ENCODE measurements around the gene GPC1. TPM values are rescaled to one million over a fixed set of nuclear protein-coding genes. Genes with fewer than 3 reads are reported as not detected.

GPC1 gene
- total RNA-seq, 3 donors from 2014 or later: 13.8 to 56.3 (median 21.0) TPM

DNA sequence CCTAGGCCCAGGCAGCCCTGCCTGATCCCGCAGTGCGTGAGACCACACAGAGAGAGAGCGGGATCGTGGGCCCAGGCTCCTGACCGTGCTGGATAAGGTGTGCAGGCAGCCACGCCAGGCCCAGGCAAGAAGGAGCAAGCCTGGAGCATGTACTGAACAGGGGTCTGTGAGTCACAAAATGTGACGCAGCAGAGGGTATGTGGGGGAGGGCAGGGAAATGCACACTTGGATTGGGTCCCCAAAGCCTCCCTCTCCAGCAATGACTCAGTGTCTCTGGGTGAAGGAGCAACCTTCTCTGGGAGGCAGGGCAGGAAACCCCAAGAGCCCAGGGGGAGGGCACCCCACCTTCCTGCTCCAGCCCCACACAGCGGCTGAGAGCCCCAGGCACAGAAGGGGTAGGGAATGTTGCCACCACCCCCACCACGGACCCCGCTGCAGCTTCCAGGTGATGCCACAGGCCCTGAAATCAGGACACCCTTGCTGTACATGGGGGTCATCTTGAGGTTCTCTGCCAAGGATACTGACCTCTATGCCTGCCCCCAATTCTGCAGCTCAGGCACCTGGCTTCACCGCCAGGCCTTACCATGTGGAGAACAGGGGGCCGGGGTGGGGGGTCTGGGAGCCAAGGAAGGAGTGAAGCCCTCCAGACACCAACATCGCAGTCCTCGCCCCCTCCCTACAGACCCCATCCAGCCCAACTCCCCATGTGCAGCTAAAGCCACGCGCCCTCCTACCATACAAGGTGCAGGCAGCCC lies 1.3 kb upstream of the GPC1 start:
- Histone ChIP-seq H3K4me1 (peaks cover 13 to 16% of the 10 kb centered on the region in 2 donors), H3K27ac (peak overlapping the region; percentile 88 to 91), H3K27me3 (no peaks in the 10 kb centered on the region), H3K4me3 (peak overlapping the region; percentile 67 to 90 (median 73)), H3K36me3 (no peaks in the 10 kb centered on the region), H3K9me3 (no peaks in the 10 kb centered on the region)
- peak; percentile 52 to 53 for DNase-seq (ENCODE audit: low spot score in 2 of 2)
- intact Hi-C loops (cut with DNase I; ENCODE audit: low total_unique reads): no loop called here
- no peak for TF ChIP-seq POLR2A (IDR thresholded peaks at IDR 0.05)
- no peak for TF ChIP-seq POLR2AphosphoS5 (IDR thresholded peaks at IDR 0.05)
- TF ChIP-seq, protein P1, sequence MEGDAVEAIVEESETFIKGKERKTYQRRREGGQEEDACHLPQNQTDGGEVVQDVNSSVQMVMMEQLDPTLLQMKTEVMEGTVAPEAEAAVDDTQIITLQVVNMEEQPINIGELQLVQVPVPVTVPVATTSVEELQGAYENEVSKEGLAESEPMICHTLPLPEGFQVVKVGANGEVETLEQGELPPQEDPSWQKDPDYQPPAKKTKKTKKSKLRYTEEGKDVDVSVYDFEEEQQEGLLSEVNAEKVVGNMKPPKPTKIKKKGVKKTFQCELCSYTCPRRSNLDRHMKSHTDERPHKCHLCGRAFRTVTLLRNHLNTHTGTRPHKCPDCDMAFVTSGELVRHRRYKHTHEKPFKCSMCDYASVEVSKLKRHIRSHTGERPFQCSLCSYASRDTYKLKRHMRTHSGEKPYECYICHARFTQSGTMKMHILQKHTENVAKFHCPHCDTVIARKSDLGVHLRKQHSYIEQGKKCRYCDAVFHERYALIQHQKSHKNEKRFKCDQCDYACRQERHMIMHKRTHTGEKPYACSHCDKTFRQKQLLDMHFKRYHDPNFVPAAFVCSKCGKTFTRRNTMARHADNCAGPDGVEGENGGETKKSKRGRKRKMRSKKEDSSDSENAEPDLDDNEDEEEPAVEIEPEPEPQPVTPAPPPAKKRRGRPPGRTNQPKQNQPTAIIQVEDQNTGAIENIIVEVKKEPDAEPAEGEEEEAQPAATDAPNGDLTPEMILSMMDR (IDR thresholded peaks at IDR 0.05): no peak

DNA sequence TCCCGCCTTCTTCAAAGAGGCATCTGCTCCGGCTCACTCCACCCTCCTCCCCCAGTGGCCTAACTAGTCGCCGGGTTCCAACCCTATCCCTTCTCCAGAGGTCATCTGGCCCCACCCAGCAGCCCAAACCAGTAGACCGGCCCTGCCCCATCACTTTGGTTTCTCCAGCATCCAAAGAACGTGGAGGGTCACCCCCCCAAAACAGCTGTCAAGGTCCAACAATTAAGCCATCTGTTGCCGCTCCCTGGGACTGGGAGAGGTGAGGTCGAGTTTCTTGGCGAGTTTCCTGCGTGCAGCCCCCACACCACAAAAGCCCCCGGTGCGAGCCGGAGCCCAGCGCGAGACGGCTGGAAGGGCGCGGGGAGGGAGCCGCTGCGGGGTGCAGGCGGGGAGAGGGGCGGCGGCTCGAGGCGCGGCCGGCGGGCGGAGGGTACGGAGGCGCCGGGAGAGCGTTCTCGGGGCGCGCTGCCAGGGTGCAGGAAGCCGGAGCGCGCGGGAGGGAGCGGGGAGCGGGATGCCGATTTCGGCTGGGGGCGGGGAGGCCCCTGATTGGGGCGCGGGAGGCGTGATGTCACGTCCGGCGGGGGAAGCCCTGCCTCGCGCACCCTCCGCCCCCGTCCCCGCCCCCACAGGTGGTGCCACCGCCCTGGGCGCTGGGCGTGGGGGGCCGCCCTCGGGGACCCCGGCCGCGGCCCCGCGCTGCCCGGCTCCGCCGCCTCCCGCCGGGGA lies 571 bp upstream of the GPC1 start:
- H3K27me3 ChIP-seq: no peaks in the 10 kb centered on the region
- peak overlapping the region; percentile 67 to 90 (median 73) for H3K4me3 ChIP-seq
- peak; percentile 83 to 89 for DNase-seq (ENCODE audit: low spot score in 2 of 2)
- H3K9me3 ChIP-seq: no peaks in the 10 kb centered on the region
- peak in 1 of 3 donors; percentile 9 for TF ChIP-seq POLR2AphosphoS5 (IDR thresholded peaks at IDR 0.05)
- TF ChIP-seq, protein P1 (IDR thresholded peaks at IDR 0.05): no peak
- peaks cover 13 to 16% of the 10 kb centered on the region in 2 donors for H3K4me1 ChIP-seq
- H3K36me3 ChIP-seq: no peaks in the 10 kb centered on the region
- intact Hi-C loops (cut with DNase I; ENCODE audit: low total_unique reads): loop anchor here (5.0 kb wide), 1 partner anchor 203 kb away; no protein-coding TSS in a partner anchor
- peak overlapping the region; percentile 88 to 91 for H3K27ac ChIP-seq

DNA sequence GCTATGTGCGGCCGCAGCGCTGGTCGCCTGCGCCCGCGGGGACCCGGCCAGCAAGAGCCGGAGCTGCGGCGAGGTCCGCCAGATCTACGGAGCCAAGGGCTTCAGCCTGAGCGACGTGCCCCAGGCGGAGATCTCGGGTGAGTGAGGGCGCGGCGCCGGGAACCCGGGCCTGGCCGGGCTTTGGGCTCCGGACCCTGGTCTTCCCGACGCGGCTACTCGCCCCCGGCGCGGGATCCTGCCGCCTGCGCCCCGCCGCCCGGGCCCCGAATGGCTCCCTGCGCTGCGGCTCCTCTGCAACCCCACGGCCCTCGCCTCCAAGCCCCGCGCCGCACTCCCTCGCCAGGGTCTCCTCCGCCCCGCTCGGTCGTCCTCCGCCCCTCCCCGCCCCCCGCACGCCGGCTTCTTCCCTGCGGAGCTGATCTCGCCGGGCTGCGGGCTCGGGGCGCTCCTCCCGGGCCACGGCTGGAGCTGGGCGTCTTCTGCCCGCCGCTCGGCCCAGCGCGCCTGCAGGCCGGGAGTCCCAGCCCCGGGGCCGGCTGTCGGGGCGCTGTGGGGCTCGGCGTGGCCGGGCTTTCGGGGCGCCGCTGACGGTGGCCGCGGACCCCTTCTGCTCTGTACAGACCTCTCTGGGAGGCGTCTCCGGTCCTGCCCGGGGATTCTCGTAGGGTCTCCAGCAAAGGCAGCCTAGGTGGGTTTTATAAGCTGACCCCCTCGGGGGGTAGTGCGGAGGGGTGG lies 652 bp downstream of the GPC1 start:
- H3K4me3 ChIP-seq: peak overlapping the region; percentile 67 to 90 (median 73)
- no peaks in the 10 kb centered on the region for H3K36me3 ChIP-seq
- TF ChIP-seq POLR2AphosphoS5 (IDR thresholded peaks at IDR 0.05): no peak
- TF ChIP-seq POLR2A (IDR thresholded peaks at IDR 0.05): no peak
- TF ChIP-seq, protein P1 (IDR thresholded peaks at IDR 0.05): no peak
- H3K4me1 ChIP-seq: peaks cover 13 to 16% of the 10 kb centered on the region in 2 donors
- no peaks in the 10 kb centered on the region for H3K27me3 ChIP-seq
- intact Hi-C loops (cut with DNase I; ENCODE audit: low total_unique reads): loop anchor here (5.0 kb wide), 1 partner anchor 204 kb away; no protein-coding TSS in a partner anchor
- H3K27ac ChIP-seq: peak overlapping the region; percentile 88 to 91
- H3K9me3 ChIP-seq: no peaks in the 10 kb centered on the region
- DNase-seq (ENCODE audit: low spot score in 2 of 2): no peak

DNA sequence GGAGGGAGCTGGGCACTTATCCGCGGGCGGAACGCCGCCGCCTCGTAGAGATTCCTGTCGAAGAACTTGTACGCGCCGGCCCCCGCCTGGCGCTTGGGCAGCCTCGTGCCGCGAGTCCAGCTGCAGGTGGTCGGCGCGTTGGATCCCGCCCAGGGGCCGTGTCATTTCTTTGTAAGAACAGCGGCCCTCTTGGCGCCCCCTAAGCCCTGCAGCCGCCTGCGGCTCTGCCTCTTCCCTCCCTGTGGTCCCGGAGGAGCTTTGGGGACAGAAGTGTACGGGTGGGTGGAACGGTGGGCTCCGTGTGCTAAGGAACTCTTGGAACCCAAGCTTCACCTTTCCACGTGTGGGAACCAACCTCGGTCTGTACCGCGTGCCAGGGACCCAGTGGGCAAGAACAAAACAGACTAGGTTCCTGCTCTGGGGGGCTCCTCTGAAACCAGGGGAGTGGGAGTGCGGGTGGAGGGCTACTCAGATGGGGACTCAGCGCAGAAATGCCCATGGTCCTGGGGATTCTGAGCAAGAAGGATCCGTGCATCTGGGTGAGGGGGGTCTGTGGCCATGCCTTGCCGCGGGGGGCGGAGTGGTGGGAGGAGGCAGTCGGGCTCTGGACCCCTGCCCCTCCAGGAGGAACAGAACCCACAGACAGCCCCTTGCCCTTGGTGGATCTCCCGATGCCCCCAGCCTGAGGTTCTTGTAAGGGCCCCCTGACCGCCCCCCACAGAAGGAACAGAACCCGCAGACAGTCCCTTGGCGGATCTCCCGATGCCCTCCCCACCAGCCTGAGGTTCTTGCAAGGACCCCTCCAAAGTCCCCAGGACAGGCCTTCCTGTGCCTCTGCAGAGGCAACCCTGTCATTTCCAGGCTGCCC lies 1.5 kb downstream of the GPC1 start:
- TF ChIP-seq POLR2A (IDR thresholded peaks at IDR 0.05) (no peak), POLR2AphosphoS5 (IDR thresholded peaks at IDR 0.05) (no peak)
- TF ChIP-seq, protein P1 (IDR thresholded peaks at IDR 0.05): no peak
- Histone ChIP-seq H3K36me3 (no peaks in the 10 kb centered on the region), H3K27ac (no peak overlapping the region), H3K9me3 (no peaks in the 10 kb centered on the region), H3K4me3 (peak overlapping the region; percentile 67 to 90 (median 73)), H3K4me1 (peaks cover 13 to 16% of the 10 kb centered on the region in 2 donors), H3K27me3 (no peaks in the 10 kb centered on the region)
- intact Hi-C loops (cut with DNase I; ENCODE audit: low total_unique reads): loop anchor here (5.0 kb wide), 1 partner anchor 205 kb away; no protein-coding TSS in a partner anchor
- no peak for DNase-seq (ENCODE audit: low spot score in 2 of 2)
